ENCODE measurements around the gene OR51E1.

Gene OR51E1

GRCh38 chr11:4704054-4704789 is 60.4 kb downstream of the OR51E1 start, which contains the start of gene MMP26:
MMP26 (plus strand) TSS chr11:4704784.
- TF ChIP-seq CTCF (IDR thresholded peaks at IDR 0.05; ENCODE audit: low read depth, low read length) = no peak
- H3K4me3 ChIP-seq (replicated peaks in 1 of 2; ENCODE audit: low read depth in 2 of 2, low read length in 2 of 2) = no peak within 1 kb of the TSS
- DNase-seq (ENCODE audit: low read depth in 2 of 2) = no peak

- TF ChIP-seq CTCF (IDR thresholded peaks at IDR 0.05; ENCODE audit: low read depth, low read length) = no peak
- no peak overlapping the region for H3K4me3 ChIP-seq (replicated peaks in 1 of 2; ENCODE audit: low read depth in 2 of 2, low read length in 2 of 2)
- DNase-seq (ENCODE audit: low read depth in 2 of 2) = no peak
These were observed 61.1 kb downstream of the OR51E1 start for GRCh38 chr11:4704790-4705334.
